Measurements from ENCODE around the gene LEKR1.
"Not testable (repeated sequence)": the region's sequence is repeated elsewhere in the genome, so short reads cannot be mapped to it uniquely, and the experiment has no call there.

The LEKR1 gene

DNA sequence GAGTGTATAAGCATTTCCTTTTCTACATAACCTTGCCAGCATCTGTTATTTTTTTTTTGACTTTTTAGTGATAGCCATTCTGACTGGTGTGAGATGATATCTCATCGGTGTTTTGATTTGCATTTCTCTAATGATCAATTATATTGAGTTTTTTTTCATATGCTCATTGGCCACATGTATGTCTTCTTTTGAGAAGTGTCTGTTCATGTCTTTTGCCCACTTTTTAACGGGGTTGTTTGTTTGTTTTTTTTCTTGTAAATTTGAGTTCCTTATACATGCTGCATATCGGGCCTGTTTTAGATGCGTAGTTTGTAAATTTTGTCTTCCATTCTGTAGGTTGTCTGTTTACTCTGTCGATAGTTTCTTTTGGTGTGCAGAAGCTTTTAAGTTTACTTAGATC is 89.2 kb downstream of the LEKR1 start:
- Mint-ChIP-seq H3K27ac (no peak overlapping the region), H3K4me3 (no peak overlapping the region), H3K36me3 (ENCODE audit: low read depth) (no peaks in the 10 kb centered on the region), H3K4me1 (ENCODE audit: low read depth) (no peaks in the 10 kb centered on the region), H3K27me3 (ENCODE audit: low read depth) (peaks cover 37% of the 10 kb centered on the region), H3K9me3 (peaks cover 17% of the 10 kb centered on the region)
- DNase-seq (ENCODE audit: low spot score): no peak

GRCh38 chr3:156918746-156919145 is 92.6 kb downstream of the LEKR1 start:
- no peak for DNase-seq (ENCODE audit: low spot score)
- peaks cover 17% of the 10 kb centered on the region for H3K9me3 Mint-ChIP-seq
- H3K4me3 Mint-ChIP-seq: no peak overlapping the region
- no peaks in the 10 kb centered on the region for H3K4me1 Mint-ChIP-seq (ENCODE audit: low read depth)
- H3K27me3 Mint-ChIP-seq (ENCODE audit: low read depth): peaks cover 28% of the 10 kb centered on the region
- H3K27ac Mint-ChIP-seq: no peak overlapping the region
- no peaks in the 10 kb centered on the region for H3K36me3 Mint-ChIP-seq (ENCODE audit: low read depth)

GRCh38 chr3:156919818-156920217 is 93.7 kb downstream of the LEKR1 start:
- peaks cover 30% of the 10 kb centered on the region for H3K27me3 Mint-ChIP-seq (ENCODE audit: low read depth)
- no peak overlapping the region for H3K4me3 Mint-ChIP-seq
- H3K4me1 Mint-ChIP-seq (ENCODE audit: low read depth): no peaks in the 10 kb centered on the region
- H3K36me3 Mint-ChIP-seq (ENCODE audit: low read depth): no peaks in the 10 kb centered on the region
- no peak for DNase-seq (ENCODE audit: low spot score)
- H3K27ac Mint-ChIP-seq: no peak overlapping the region
- peaks cover 11% of the 10 kb centered on the region for H3K9me3 Mint-ChIP-seq

DNA sequence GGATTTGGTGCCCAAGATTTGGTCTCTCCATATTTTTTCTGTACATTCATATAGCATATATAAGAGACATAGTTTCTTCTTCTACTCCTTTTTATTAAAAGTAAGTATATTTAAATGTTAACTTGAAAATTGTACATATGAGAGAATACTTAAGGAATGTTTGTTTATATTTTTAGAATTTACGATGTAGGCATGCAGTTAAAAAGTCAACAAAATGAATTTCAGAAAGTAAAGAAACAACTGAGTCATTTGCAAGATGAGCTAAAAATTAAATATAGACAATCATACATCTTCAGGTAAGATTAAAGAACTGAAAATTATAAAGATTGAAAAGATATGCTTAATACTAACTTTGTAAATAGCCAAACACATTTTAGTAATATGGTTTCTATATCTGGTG is 94.2 kb downstream of the LEKR1 start:
- Mint-ChIP-seq H3K27ac (no peak overlapping the region), H3K4me1 (ENCODE audit: low read depth) (no peaks in the 10 kb centered on the region), H3K9me3 (peaks cover 8% of the 10 kb centered on the region), H3K27me3 (ENCODE audit: low read depth) (peaks cover 26% of the 10 kb centered on the region), H3K36me3 (ENCODE audit: low read depth) (no peaks in the 10 kb centered on the region), H3K4me3 (no peak overlapping the region)
- DNase-seq (ENCODE audit: low spot score): no peak

DNA sequence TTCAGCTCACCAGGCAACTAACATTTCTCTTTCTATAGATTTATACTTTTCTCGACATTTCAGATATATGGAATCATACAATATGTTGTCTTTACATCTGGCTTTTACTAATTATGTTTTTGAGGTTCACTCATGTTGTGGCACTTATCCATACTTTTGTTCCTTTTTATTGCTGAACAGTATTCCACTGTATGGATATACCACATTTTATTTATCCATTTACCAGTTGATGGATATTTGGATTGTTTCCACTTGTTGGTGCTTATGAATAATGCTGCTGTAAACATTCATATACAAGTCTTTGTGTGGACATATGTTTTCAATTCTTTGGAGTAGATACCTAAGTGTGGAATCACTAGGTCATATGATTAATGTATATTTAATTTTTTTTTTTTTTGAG is 97.2 kb downstream of the LEKR1 start:
- Mint-ChIP-seq H3K9me3 (peaks cover 6% of the 10 kb centered on the region), H3K36me3 (ENCODE audit: low read depth) (no peaks in the 10 kb centered on the region), H3K27me3 (ENCODE audit: low read depth) (peaks cover 24% of the 10 kb centered on the region), H3K27ac (no peak overlapping the region), H3K4me1 (ENCODE audit: low read depth) (no peaks in the 10 kb centered on the region), H3K4me3 (no peak overlapping the region)
- DNase-seq (ENCODE audit: low spot score): no peak

DNA sequence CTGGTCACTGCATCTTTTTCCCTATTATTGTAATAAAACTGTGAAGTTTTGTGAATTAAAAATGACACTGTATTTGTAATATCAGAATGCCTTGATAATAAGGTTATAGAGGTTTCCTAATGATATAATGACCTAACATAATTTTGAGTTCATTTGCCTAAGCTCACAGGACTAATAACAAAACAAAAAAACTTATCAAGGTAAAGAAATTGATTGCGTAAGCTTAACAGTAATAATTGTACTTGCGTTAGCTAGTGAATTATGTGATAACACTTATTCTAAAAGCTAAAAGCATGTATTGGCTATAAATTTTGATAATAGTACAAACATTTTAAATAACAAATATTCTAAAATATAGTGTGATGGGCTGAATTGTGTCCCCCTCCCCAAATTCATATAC is 112.6 kb downstream of the LEKR1 start:
- Mint-ChIP-seq H3K27ac (no peak overlapping the region), H3K27me3 (ENCODE audit: low read depth) (peaks cover 48% of the 10 kb centered on the region), H3K9me3 (no peaks in the 10 kb centered on the region), H3K4me3 (no peak overlapping the region), H3K4me1 (ENCODE audit: low read depth) (no peaks in the 10 kb centered on the region), H3K36me3 (ENCODE audit: low read depth) (no peaks in the 10 kb centered on the region)
- DNase-seq (ENCODE audit: low spot score): no peak

GRCh38 chr3:156939315-156939714 is 113.2 kb downstream of the LEKR1 start:
- H3K4me3 Mint-ChIP-seq: no peak overlapping the region
- H3K4me1 Mint-ChIP-seq (ENCODE audit: low read depth): no peaks in the 10 kb centered on the region
- no peak overlapping the region for H3K27ac Mint-ChIP-seq
- H3K36me3 Mint-ChIP-seq (ENCODE audit: low read depth): no peaks in the 10 kb centered on the region
- no peaks in the 10 kb centered on the region for H3K9me3 Mint-ChIP-seq
- DNase-seq (ENCODE audit: low spot score): no peak
- peaks cover 44% of the 10 kb centered on the region for H3K27me3 Mint-ChIP-seq (ENCODE audit: low read depth)

- no peak overlapping the region for H3K4me3 Mint-ChIP-seq
- H3K9me3 Mint-ChIP-seq: no peaks in the 10 kb centered on the region
- H3K4me1 Mint-ChIP-seq (ENCODE audit: low read depth): no peaks in the 10 kb centered on the region
- peaks cover 56% of the 10 kb centered on the region for H3K27me3 Mint-ChIP-seq (ENCODE audit: low read depth)
- H3K36me3 Mint-ChIP-seq (ENCODE audit: low read depth): no peaks in the 10 kb centered on the region
- DNase-seq (ENCODE audit: low spot score): no peak
- H3K27ac Mint-ChIP-seq: no peak overlapping the region
Observed at GRCh38 chr3:156941311-156941710, 115.2 kb downstream of the LEKR1 start.

DNA sequence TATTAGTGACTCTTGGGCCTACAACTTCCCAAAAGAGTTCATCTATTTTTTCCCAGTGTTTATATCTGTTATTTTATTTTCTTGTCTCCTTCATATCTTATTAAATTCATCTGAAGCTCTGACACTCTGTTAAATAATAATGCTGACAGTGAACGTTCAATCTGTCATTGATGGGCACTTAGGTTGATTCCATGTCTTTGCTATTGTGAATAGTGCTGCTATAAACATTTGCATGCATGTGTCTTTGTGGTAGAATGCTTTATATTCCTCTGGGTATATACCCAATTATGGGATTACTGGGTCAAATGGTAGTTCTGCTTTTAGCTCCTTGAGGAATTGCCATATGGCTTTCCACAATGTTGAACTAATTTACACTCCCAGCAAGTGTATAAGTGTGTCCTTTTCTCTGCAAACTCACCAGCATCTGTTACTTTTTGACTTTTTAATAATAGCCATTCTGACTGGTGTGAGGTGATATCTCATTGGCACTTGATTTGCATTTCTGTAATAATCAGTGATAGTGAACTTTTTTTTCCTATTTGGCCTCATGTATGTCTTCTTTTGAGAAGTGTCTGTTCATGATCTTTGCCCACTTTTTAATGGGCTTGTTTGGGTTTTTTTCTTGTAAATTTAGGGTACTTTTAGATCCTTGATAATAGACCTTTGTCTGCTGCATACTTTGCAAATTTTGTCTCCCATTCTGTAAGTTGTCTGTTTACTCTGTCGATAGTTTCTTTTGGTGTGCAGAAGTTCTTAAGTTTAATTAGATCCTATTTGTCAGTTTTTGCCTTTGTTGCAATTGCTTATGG is 122.5 kb downstream of the LEKR1 start:
- Mint-ChIP-seq H3K27me3 (ENCODE audit: low read depth) (peaks cover 50% of the 10 kb centered on the region), H3K27ac (no peak overlapping the region), H3K4me3 (no peak overlapping the region), H3K36me3 (ENCODE audit: low read depth) (no peaks in the 10 kb centered on the region), H3K4me1 (ENCODE audit: low read depth) (no peaks in the 10 kb centered on the region), H3K9me3 (no peaks in the 10 kb centered on the region)
- no peak for DNase-seq (ENCODE audit: low spot score)

GRCh38 chr3:156952011-156952410 is 125.9 kb downstream of the LEKR1 start:
- DNase-seq (ENCODE audit: low spot score): no peak
- Mint-ChIP-seq H3K27me3 (ENCODE audit: low read depth) (peaks cover 52% of the 10 kb centered on the region), H3K9me3 (no peaks in the 10 kb centered on the region), H3K4me1 (ENCODE audit: low read depth) (no peaks in the 10 kb centered on the region), H3K27ac (no peak overlapping the region), H3K4me3 (no peak overlapping the region), H3K36me3 (ENCODE audit: low read depth) (no peaks in the 10 kb centered on the region)

- Mint-ChIP-seq H3K9me3 (no peaks in the 10 kb centered on the region), H3K27ac (no peak overlapping the region), H3K36me3 (ENCODE audit: low read depth) (no peaks in the 10 kb centered on the region), H3K4me1 (ENCODE audit: low read depth) (no peaks in the 10 kb centered on the region), H3K4me3 (no peak overlapping the region), H3K27me3 (ENCODE audit: low read depth) (peaks cover 54% of the 10 kb centered on the region)
- no peak for DNase-seq (ENCODE audit: low spot score)
Observed at GRCh38 chr3:156957715-156958114, 131.6 kb downstream of the LEKR1 start.

GRCh38 chr3:156963096-156963495 is 136.9 kb downstream of the LEKR1 start:
- H3K36me3 Mint-ChIP-seq (ENCODE audit: low read depth): no peaks in the 10 kb centered on the region
- H3K27me3 Mint-ChIP-seq (ENCODE audit: low read depth): peaks cover 34% of the 10 kb centered on the region
- H3K4me3 Mint-ChIP-seq: no peak overlapping the region
- H3K9me3 Mint-ChIP-seq: no peaks in the 10 kb centered on the region
- no peaks in the 10 kb centered on the region for H3K4me1 Mint-ChIP-seq (ENCODE audit: low read depth)
- H3K27ac Mint-ChIP-seq: no peak overlapping the region
- no peak for DNase-seq (ENCODE audit: low spot score)

- no peak for DNase-seq (ENCODE audit: low spot score)
- Mint-ChIP-seq H3K27me3 (ENCODE audit: low read depth) (peaks cover 29% of the 10 kb centered on the region), H3K27ac (no peak overlapping the region), H3K4me3 (no peak overlapping the region), H3K36me3 (ENCODE audit: low read depth) (no peaks in the 10 kb centered on the region), H3K9me3 (no peaks in the 10 kb centered on the region), H3K4me1 (ENCODE audit: low read depth) (no peaks in the 10 kb centered on the region)
Observed at GRCh38 chr3:156964577-156964976, 138.4 kb downstream of the LEKR1 start.

- H3K4me3 Mint-ChIP-seq; H3K27ac Mint-ChIP-seq; H3K9me3 Mint-ChIP-seq; H3K4me1 Mint-ChIP-seq (ENCODE audit: low read depth); H3K36me3 Mint-ChIP-seq (ENCODE audit: low read depth); DNase-seq (ENCODE audit: low spot score): not testable (repeated sequence)
- H3K27me3 Mint-ChIP-seq (ENCODE audit: low read depth): peaks cover 27% of the 10 kb centered on the region
Observed at GRCh38 chr3:156966349-156966748, 140.2 kb downstream of the LEKR1 start.

- peaks cover 5% of the 10 kb centered on the region for H3K4me1 Mint-ChIP-seq (ENCODE audit: low read depth)
- no peak overlapping the region for H3K4me3 Mint-ChIP-seq
- no peak for DNase-seq (ENCODE audit: low spot score)
- no peak overlapping the region for H3K27ac Mint-ChIP-seq
- no peaks in the 10 kb centered on the region for H3K36me3 Mint-ChIP-seq (ENCODE audit: low read depth)
- no peaks in the 10 kb centered on the region for H3K9me3 Mint-ChIP-seq
- H3K27me3 Mint-ChIP-seq (ENCODE audit: low read depth): peaks cover 17% of the 10 kb centered on the region
Observed at GRCh38 chr3:156973954-156974353, 147.8 kb downstream of the LEKR1 start.
